Stomach (tissue), 9 donors: ENCODE measurements around the gene TK2. TPM values are rescaled to one million over a fixed set of nuclear protein-coding genes. Genes with fewer than 3 reads are reported as not detected.

Experiments used
- DNase-seq, 2 donors: peaks; one replicate each; pipeline versions ENCODE4 v3.0.0 to v3.0.0-alpha.2; 2013 to 2019
- H3K27ac ChIP-seq, 5 donors: fragments of 200-600 bp in 4 of 5; sonication (generic) in 4 of 5; one replicate each; pipeline ENCODE4 v1.5.1; 2013 to 2019; ENCODE audit warnings: mild to moderate bottlenecking in 1 of 5, moderate library complexity in 1 of 5
- H3K27me3 ChIP-seq, 3 donors: fragments of 200-600 bp; sonication (generic); one replicate each; pipeline ENCODE4 v1.5.1; 2017 to 2019; ENCODE audit warnings: mixed run types in 1 of 3
- H3K36me3 ChIP-seq, 4 donors: fragments of 200-600 bp; sonication (generic); 1 replicate in 3 of 4; 2 replicates in 1 of 4; pipeline ENCODE4 v1.5.1; 2016 to 2019
- H3K4me1 ChIP-seq, 4 donors: fragments of 200-600 bp; sonication (generic); one replicate each; pipeline ENCODE4 v1.5.1; 2016 to 2019
- H3K4me3 ChIP-seq, 4 donors: fragments of 200-600 bp; sonication (generic) in 3 of 4; one replicate each; pipeline ENCODE4 v1.5.1; 2016 to 2019; ENCODE audit warnings: mild to moderate bottlenecking in 1 of 4
- H3K9me3 ChIP-seq, 4 donors: fragments of 200-600 bp; sonication (generic); one replicate each; pipeline ENCODE4 v1.5.1; 2016 to 2019
- EP300 ChIP-seq: sonication (generic); formaldehyde crosslinking; IDR thresholded peaks from one replicate; pipeline ENCODE4 v1.6.1; 2017; ENCODE audit warnings: antibody characterized with exemption
- POLR2A ChIP-seq, 4 donors: fragments of 450-650 bp; IDR thresholded peaks; one replicate each; pipeline ENCODE4 v1.6.1; 2016; ENCODE audit warnings: antibody characterized with exemption in 4 of 4, control low read depth in 2 of 4, mild to moderate bottlenecking in 1 of 4, moderate library complexity in 1 of 4
- POLR2AphosphoS5 ChIP-seq, 3 donors: sonication (generic); formaldehyde crosslinking; IDR thresholded peaks; one replicate each; pipeline ENCODE4 v1.6.1; 2016; ENCODE audit warnings: antibody characterized with exemption in 3 of 3
- WGBS, 5 donors: extraction: QIAGEN DNeasy Blood & Tissue Kit in 3 of 5; methylation state at CpG; one replicate each; pipeline versions ENCODE4 v1.1.5 to v1.1.7; 2013 to 2018; 5-methylcytosine and 5-hydroxymethylcytosine counted together
- intact Hi-C: fragments of 100-400 bp; cut with DNase I; formaldehyde crosslinking; loops from one replicate; pipeline ENCODE4 v1.15.1; 2023; ENCODE audit warnings: low total_unique reads
- polyA plus RNA-seq, 3 donors: library from polyadenylated mRNA; stranded (reverse); fragments of 200-250 nt; gene quantifications; one replicate each; pipeline ENCODE4 v1.2.3, GENCODE V29; 2013
- total RNA-seq, 5 donors: library from RNA; depleted of rRNA; stranded (reverse); fragments of >200 nt; gene quantifications; one replicate each; pipeline versions ENCODE4 v1.1.0 to v1.2.3, GENCODE V29; 2014 to 2016
- TF ChIP-seq, protein P1 (sequence below), 7 experiments: fragments of 450-650 bp in 4 of 7; fragments of 200-600 bp in 3 of 7; sonication (generic) in 3 of 7; IDR thresholded peaks; one replicate each; pipeline ENCODE4 v1.5.1; 2016 to 2019; ENCODE audit warnings: antibody characterized with exemption in 7 of 7, control low read depth in 2 of 7, mild to moderate bottlenecking in 1 of 7
- donor health status: healthy with polysubstance abuse.
- donor health status: Bipolar disorder and iron deficiency.
- donor health status: healthy.

TK2 gene
- total and polyA plus RNA-seq, 8 donors = 9.8 to 25.0 (median 14.9) TPM

DNA sequence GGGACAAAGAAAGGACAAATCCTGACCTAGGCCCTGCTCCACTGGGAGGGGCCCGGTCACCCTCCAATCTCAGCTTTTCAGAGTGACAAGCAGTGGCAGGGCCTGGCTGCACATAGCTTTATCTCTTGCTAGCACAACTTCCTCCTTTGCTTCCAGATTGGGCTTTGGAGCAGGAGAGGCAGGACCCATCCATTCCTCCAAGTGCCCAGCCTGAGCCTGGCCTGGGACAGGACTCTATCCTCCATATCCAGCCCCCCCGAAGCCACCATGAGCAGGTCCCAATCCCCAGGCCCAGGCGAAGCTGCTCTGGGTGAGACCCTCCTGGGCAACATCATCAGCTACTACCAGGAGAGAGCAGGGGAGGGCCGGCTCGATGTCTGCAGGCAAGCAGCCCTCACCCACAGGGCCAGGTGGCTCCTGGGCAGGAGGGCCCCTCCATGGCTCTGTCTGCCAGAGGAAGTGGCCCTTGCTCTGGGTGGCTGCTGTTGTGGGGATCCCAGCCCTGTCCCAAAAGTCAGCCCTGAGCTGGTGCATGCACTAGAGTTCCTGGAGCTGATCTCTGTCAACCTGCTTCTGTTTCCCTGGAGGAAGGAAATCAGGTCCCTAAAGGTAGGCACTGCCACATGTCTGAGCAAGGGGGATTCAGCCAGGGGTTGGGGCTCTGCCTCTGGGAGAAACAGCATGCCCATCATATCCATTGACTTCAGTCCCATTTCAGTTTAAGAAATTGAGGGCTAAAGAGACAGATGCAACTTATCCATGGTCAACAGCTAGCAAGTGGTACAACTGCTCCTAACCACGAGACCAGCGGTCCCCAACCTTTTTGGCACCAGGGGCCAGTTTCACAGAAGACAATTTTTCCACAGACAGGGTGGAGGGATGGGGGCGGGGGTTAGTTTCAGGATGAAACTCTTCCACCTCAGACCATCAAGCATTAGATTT lies 58.9 kb downstream of the TK2 start:
- Histone ChIP-seq H3K36me3 (peaks cover 0 to 7% (median 3%) of the 10 kb centered on the region in 4 donors), H3K4me1 (peaks cover 4 to 27% (median 16%) of the 10 kb centered on the region in 4 donors), H3K27ac (no peak overlapping the region), H3K4me3 (no peak overlapping the region), H3K9me3 (no peaks in the 10 kb centered on the region), H3K27me3 (no peaks in the 10 kb centered on the region)
- TF ChIP-seq, protein P1, sequence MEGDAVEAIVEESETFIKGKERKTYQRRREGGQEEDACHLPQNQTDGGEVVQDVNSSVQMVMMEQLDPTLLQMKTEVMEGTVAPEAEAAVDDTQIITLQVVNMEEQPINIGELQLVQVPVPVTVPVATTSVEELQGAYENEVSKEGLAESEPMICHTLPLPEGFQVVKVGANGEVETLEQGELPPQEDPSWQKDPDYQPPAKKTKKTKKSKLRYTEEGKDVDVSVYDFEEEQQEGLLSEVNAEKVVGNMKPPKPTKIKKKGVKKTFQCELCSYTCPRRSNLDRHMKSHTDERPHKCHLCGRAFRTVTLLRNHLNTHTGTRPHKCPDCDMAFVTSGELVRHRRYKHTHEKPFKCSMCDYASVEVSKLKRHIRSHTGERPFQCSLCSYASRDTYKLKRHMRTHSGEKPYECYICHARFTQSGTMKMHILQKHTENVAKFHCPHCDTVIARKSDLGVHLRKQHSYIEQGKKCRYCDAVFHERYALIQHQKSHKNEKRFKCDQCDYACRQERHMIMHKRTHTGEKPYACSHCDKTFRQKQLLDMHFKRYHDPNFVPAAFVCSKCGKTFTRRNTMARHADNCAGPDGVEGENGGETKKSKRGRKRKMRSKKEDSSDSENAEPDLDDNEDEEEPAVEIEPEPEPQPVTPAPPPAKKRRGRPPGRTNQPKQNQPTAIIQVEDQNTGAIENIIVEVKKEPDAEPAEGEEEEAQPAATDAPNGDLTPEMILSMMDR (IDR thresholded peaks at IDR 0.05) = no peak
- no peak for TF ChIP-seq EP300
- no peak for TF ChIP-seq POLR2AphosphoS5 (IDR thresholded peaks at IDR 0.05)
- TF ChIP-seq POLR2A (IDR thresholded peaks at IDR 0.05) = no peak
- DNase-seq = peak in 1 of 2 donors; percentile 23
- intact Hi-C loops = no loop called here
- 67 to 76% (median 73%) methylated on average over 7 to 8 of the region's 8 CpGs for WGBS, 5 donors

DNA sequence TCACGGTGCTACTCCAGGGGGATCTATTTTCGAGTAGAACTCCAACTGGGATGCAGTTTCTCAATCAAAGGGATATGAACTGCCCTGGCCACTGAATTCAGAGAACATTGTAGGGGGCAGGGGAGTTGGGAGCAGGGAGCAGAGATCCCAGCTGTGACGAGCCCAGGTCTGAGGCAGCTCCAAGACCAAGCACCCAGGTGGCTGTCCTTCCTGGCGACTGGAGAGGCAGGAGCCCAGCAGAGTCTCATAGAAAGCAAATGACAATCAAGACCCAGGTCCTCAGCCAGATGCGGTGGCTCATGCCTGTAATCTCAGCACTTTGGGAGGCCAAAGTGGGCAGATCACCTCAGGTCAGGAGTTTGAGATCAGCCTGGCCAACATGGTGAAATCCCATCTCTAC lies 60.1 kb downstream of the TK2 start:
- peak in 1 of 2 donors; percentile 19 for DNase-seq
- intact Hi-C loops = no loop called here
- no peak overlapping the region for H3K4me3 ChIP-seq
- no peaks in the 10 kb centered on the region for H3K9me3 ChIP-seq
- WGBS, 5 donors = 86 to 96% (median 90%) methylated on average over 4 to 5 of the region's 5 CpGs
- no peak for TF ChIP-seq EP300
- TF ChIP-seq, protein P1 (IDR thresholded peaks at IDR 0.05) = no peak
- no peak overlapping the region for H3K27ac ChIP-seq
- H3K36me3 ChIP-seq = peaks cover 0 to 7% (median 3%) of the 10 kb centered on the region in 4 donors
- no peaks in the 10 kb centered on the region for H3K27me3 ChIP-seq
- H3K4me1 ChIP-seq = peaks cover 4 to 27% (median 16%) of the 10 kb centered on the region in 4 donors

DNA sequence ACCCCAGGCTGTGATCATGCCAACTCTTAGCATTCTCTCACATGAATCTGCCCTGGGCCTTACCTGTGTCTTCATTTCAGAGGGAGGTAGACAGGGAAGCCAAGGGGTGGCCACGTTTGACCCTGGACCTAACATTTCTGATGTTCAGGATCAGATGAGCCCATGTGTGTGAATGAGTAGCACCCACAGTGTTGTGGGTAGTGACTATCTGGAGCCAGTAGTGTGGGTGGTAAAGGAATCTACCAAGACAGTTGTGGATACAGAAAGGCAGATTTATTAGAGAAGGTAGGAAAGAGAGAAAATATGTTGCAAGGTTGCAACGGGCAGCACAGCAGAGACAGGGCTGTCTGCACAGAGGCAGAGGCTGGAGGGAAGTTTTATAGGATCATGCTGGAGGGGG lies 60.5 kb downstream of the TK2 start:
- no peak for TF ChIP-seq EP300
- no peak for TF ChIP-seq POLR2A (IDR thresholded peaks at IDR 0.05)
- no peak for TF ChIP-seq POLR2AphosphoS5 (IDR thresholded peaks at IDR 0.05)
- TF ChIP-seq, protein P1 (IDR thresholded peaks at IDR 0.05) = no peak
- Histone ChIP-seq H3K4me3 (no peak overlapping the region), H3K4me1 (peaks cover 4 to 27% (median 16%) of the 10 kb centered on the region in 4 donors), H3K36me3 (peaks cover 0 to 6% (median 3%) of the 10 kb centered on the region in 4 donors), H3K27ac (no peak overlapping the region), H3K9me3 (no peaks in the 10 kb centered on the region), H3K27me3 (no peaks in the 10 kb centered on the region)
- intact Hi-C loops = no loop called here
- WGBS, 5 donors = 80 to 90% (median 85%) methylated on average over 2 of the region's 2 CpGs
- peak in 1 of 2 donors; percentile 14 for DNase-seq

DNA sequence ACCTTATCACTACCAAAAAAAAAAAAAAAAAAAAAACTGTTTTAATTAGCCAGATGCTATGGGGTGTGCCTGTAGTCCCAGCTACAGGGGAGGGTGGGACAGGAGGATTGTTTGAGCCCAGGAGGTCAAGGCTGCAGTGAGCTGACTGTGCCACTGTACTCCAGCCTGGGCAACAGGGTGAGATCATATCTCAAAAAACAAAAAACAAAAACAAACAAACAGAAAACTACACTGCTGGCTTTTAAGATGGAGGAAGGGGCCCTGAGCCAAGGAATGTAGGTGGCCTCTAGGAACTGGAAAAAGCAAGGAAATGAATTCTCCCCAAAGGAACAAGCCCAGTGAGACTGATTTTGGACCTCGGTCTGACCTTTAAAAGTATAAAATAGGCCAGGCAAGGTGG lies 61.4 kb downstream of the TK2 start:
- TF ChIP-seq EP300 = no peak
- TF ChIP-seq, protein P1 (IDR thresholded peaks at IDR 0.05) = no peak
- TF ChIP-seq POLR2AphosphoS5 (IDR thresholded peaks at IDR 0.05) = no peak
- no peak for TF ChIP-seq POLR2A (IDR thresholded peaks at IDR 0.05)
- H3K27ac ChIP-seq = no peak overlapping the region
- intact Hi-C loops = no loop called here
- H3K4me1 ChIP-seq = peaks cover 4 to 33% (median 20%) of the 10 kb centered on the region in 4 donors
- 80 to 100% (median 94%) methylated on average over 1 of the region's 1 CpG for WGBS, 5 donors
- no peaks in the 10 kb centered on the region for H3K9me3 ChIP-seq
- H3K36me3 ChIP-seq = peaks cover 0 to 3% (median 0%) of the 10 kb centered on the region in 4 donors
- H3K4me3 ChIP-seq = no peak overlapping the region
- DNase-seq = peak in 1 of 2 donors; percentile 5
- H3K27me3 ChIP-seq = no peaks in the 10 kb centered on the region
